Measurements from ENCODE around the gene CBFA2T3. TPM values are rescaled to one million over a fixed set of nuclear protein-coding genes. Genes with fewer than 3 reads are reported as not detected.

The CBFA2T3 gene
- not detected in 2 replicates for polyA plus RNA-seq (2011; rRNA removed)
- not detected in 2 replicates for polyA minus RNA-seq (2011; rRNA and poly(A)+ RNA removed)

- CTCF ChIA-PET: no interaction called here
- H3K4me3 ChIP-seq (ENCODE audit: low read depth, low read length): no peak within 1 kb of the TSS
- POLR2A ChIA-PET: no interaction called here
- H3K9me3 ChIP-seq (ENCODE audit: control insufficient read depth, insufficient read depth, low read length): no peaks in the 10 kb centered on the region; the same call in 1 of the 2 replicates
- TF ChIP-seq CTCF (IDR thresholded peaks at IDR 0.05; ENCODE audit: low read depth, low read length): no peak
- H3K27me3 ChIP-seq (ENCODE audit: control insufficient read depth, insufficient read depth, low read length): peaks cover 39% of the 10 kb centered on the region
- no peak for DNase-seq (ENCODE audit: low read depth, low spot score)
- no peak within 1 kb of the TSS for H3K27ac ChIP-seq (ENCODE audit: low read depth, low read length)
These were observed at the start of gene CBFA2T3 for GRCh38 chr16:88977018-88977811. CBFA2T3 (minus strand) TSS chr16:88977207; CDS start chr16:88976807, 400 bp downstream.

DNA sequence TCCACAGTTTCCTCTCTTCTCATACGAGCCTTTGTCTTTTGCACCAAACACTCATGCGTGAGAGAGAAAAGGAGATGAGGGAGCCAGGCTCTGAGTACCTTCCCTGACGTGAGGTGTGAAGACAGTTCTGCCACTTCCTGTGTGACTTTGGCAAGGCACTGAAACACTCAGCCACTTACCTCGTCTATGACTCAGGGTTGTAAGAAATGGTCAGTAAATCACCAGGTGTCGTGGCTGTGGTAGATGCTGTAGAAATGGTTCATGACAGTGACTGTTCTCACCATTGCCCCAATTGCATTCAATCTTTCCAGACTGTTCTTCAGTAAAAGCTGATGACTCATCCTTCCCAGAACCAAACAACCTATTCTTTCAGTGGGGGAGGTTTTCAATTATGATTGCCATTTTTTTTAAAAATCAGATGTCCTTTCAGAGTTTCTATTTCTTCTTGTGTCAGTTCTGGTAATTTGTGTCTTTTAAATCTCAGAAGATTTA, 49.2 kb upstream of the CBFA2T3 start:
- ChIA-PET POLR2A (no interaction called here), CTCF (no interaction called here)
- peaks cover 11% of the 10 kb centered on the region for H3K9me3 ChIP-seq (ENCODE audit: control insufficient read depth, insufficient read depth, low read length)
- no peak overlapping the region for H3K27ac ChIP-seq (ENCODE audit: low read depth, low read length)
- no peak overlapping the region for H3K4me3 ChIP-seq (ENCODE audit: low read depth, low read length)
- DNase-seq (ENCODE audit: low read depth, low spot score): no peak
- TF ChIP-seq CTCF (IDR thresholded peaks at IDR 0.05; ENCODE audit: low read depth, low read length): no peak
- H3K27me3 ChIP-seq (ENCODE audit: control insufficient read depth, insufficient read depth, low read length): peaks cover 3% of the 10 kb centered on the region

DNA sequence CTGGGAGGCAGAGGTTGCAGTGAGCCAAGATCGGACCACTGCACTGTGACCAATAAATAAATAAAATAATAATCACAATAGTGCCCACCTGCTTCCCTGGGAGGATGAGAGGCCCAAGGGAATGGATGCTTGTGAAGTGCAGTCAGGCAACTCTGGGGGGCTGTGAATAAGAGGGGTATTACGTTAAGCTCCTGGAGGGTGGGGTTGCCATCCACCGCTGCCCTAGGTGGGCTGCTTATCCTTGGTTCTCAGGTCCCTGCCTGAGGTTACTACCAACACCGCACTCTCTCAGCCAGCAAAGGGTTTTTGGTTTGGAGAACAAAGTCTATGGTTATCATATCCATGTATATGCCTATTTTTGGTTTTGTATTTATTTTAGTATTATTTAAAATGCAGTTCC, 48.6 kb upstream of the CBFA2T3 start:
- CTCF ChIA-PET: no interaction called here

GRCh38 chr16:89024546-89025060, 47.6 kb upstream of the CBFA2T3 start:
- DNase-seq (ENCODE audit: low read depth, low spot score): no peak
- ChIA-PET POLR2A (no interaction called here), CTCF (no interaction called here)
- H3K27me3 ChIP-seq (ENCODE audit: control insufficient read depth, insufficient read depth, low read length): peaks cover 5% of the 10 kb centered on the region
- H3K9me3 ChIP-seq (ENCODE audit: control insufficient read depth, insufficient read depth, low read length): peaks cover 8% of the 10 kb centered on the region
- no peak overlapping the region for H3K27ac ChIP-seq (ENCODE audit: low read depth, low read length)
- no peak for TF ChIP-seq CTCF (IDR thresholded peaks at IDR 0.05; ENCODE audit: low read depth, low read length)
- no peak overlapping the region for H3K4me3 ChIP-seq (ENCODE audit: low read depth, low read length)

More for the DNA sequence above, 48.6 kb upstream of the CBFA2T3 start:
- no peak overlapping the region for H3K27ac ChIP-seq (ENCODE audit: low read depth, low read length)
- peaks cover 5% of the 10 kb centered on the region for H3K27me3 ChIP-seq (ENCODE audit: control insufficient read depth, insufficient read depth, low read length)
- peaks cover 8% of the 10 kb centered on the region for H3K9me3 ChIP-seq (ENCODE audit: control insufficient read depth, insufficient read depth, low read length)
- no peak overlapping the region for H3K4me3 ChIP-seq (ENCODE audit: low read depth, low read length)
- no peak for DNase-seq (ENCODE audit: low read depth, low spot score)
- TF ChIP-seq CTCF (IDR thresholded peaks at IDR 0.05; ENCODE audit: low read depth, low read length): no peak
- POLR2A ChIA-PET: no interaction called here

All from AG04450 (cell line).